HG02610 (cell line): Measurements from ENCODE around the gene IFNA13.
"Not testable (repeated sequence)": the region's sequence is repeated elsewhere in the genome, so short reads cannot be mapped to it uniquely, and the experiment has no call there.

Experiments used
- ATAC-seq: cut with Tn5 transposase; IDR thresholded peaks from one replicate; pipeline ENCODE4 v1.9.1; 2021; ENCODE audit warnings: mild to moderate bottlenecking, moderate library complexity; ENCODE audit not compliant: unreplicated experiment

IFNA13 gene

GRCh38 chr9:21367957-21368356 lies at the start of gene IFNA13:
Gene IFNA13 (minus strand): TSS chr9:21368057. CDS start chr9:21368010, 47 bp downstream.
- ATAC-seq, result no peak

GRCh38 chr9:21415493-21416267 lies 47.8 kb upstream of the IFNA13 start:
- ATAC-seq, result no peak

- no peak for ATAC-seq
Measured at GRCh38 chr9:21414220-21414940, 46.5 kb upstream of the IFNA13 start.

GRCh38 chr9:21413624-21414023 lies 45.8 kb upstream of the IFNA13 start:
- ATAC-seq, result no peak

- no peak for ATAC-seq
Measured at GRCh38 chr9:21413151-21413550, 45.3 kb upstream of the IFNA13 start.

- peak; percentile 61 for ATAC-seq
Measured at GRCh38 chr9:21412107-21412506, 44.2 kb upstream of the IFNA13 start.

GRCh38 chr9:21408817-21409216 lies 41.0 kb upstream of the IFNA13 start, which contains the start of gene IFNA8:
Gene IFNA8 (plus strand): TSS chr9:21409117. CDS start chr9:21409177, 60 bp downstream.
- ATAC-seq, result no peak

- ATAC-seq, result no peak
Measured at GRCh38 chr9:21404146-21404545, 36.3 kb upstream of the IFNA13 start.

- ATAC-seq, result peak; percentile 63
Measured at GRCh38 chr9:21402386-21403251, 34.8 kb upstream of the IFNA13 start.

GRCh38 chr9:21399956-21400355 lies 32.1 kb upstream of the IFNA13 start:
- ATAC-seq, result no peak

- ATAC-seq, result no peak
Measured at GRCh38 chr9:21398955-21399489, 31.2 kb upstream of the IFNA13 start.

- peak; percentile 70 for ATAC-seq
Measured at GRCh38 chr9:21395778-21396717, 28.2 kb upstream of the IFNA13 start.

- peak; percentile 67 for ATAC-seq
Measured at GRCh38 chr9:21392270-21392669, 24.4 kb upstream of the IFNA13 start.

- ATAC-seq, result peak; percentile 19
Measured at GRCh38 chr9:21385131-21385670, 17.3 kb upstream of the IFNA13 start, which contains the start of gene IFNA2. Gene IFNA2 (minus strand): TSS chr9:21385398. CDS start chr9:21385329, 69 bp downstream.

- no peak for ATAC-seq
Measured at GRCh38 chr9:21383627-21384026, 15.8 kb upstream of the IFNA13 start.

- ATAC-seq, result peak; percentile 94
Measured at GRCh38 chr9:21381448-21382339, 13.8 kb upstream of the IFNA13 start.

- ATAC-seq, result not testable (repeated sequence)
Measured at GRCh38 chr9:21371467-21371866, 3.6 kb upstream of the IFNA13 start.

- ATAC-seq, result peak; percentile 96
Measured at GRCh38 chr9:21367169-21367568, 688 bp downstream of the IFNA13 start.
